AG04449 (cell line): Measurements from ENCODE around the gene RUVBL1.

Experiments
- CTCF ChIA-PET: fragments of 350-600 bp; formaldehyde crosslinking; extraction: SDS; loops from one replicate; lab custom pipeline; 2021; ENCODE audit warnings: antibody characterized with exemption; lab: Yijun Ruan, JAX
- POLR2A ChIA-PET: fragments of 400-600, 350-600 bp; formaldehyde crosslinking; extraction: SDS; loops from one replicate; lab custom pipeline; 2020; ENCODE audit warnings: antibody characterized with exemption, inconsistent platforms; lab: Yijun Ruan, JAX
- DNase-seq: peaks from one replicate; pipeline ENCODE4 v3.0.0-alpha.2; 2010; ENCODE audit warnings: low read depth, low spot score
- H3K4me3 ChIP-seq: 2 replicates; pipeline ENCODE4 v1.5.1; 2011; ENCODE audit warnings: low read depth, mild to moderate bottlenecking, control low read depth, low read length
- CTCF ChIP-seq: IDR thresholded peaks from one replicate; pipeline ENCODE4 v1.5.1; 2011; ENCODE audit warnings: mild to moderate bottlenecking, moderate library complexity, low read length, control low read depth, inconsistent platforms; ENCODE audit not compliant: insufficient read depth; ENCODE audit errors: missing control alignments

RUVBL1 gene

DNA sequence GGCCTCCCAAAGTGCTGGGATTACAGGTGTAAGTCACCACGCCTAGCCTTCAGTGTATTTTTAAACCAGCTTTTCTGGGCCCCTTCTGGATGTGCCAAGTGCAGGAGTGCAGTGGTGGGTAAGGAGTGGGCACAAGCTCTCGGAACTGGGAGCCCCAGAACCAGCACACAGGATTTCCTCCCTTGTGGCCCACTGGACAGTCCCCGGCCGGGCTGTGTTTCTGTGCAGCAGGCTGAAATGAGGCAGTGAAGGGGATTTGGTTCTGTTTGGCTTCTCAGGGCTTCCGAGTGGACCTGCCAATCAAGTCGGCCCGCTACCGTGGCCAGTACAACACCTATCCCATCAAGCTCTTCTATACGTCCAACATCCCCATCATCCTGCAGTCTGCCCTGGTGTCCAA is 56.9 kb downstream of the RUVBL1 start:
- ChIA-PET POLR2A (no interaction called here), CTCF (interaction anchor here (1.8 to 5.7 kb wide), 5 partner anchors 10 to 67 kb away, joined by 5 to 40 read pairs (median 19); partner anchors contain the start of gene RUVBL1)
- DNase-seq, result no peak
- H3K4me3 ChIP-seq, result no peak overlapping the region
- TF ChIP-seq CTCF, result no peak

DNA sequence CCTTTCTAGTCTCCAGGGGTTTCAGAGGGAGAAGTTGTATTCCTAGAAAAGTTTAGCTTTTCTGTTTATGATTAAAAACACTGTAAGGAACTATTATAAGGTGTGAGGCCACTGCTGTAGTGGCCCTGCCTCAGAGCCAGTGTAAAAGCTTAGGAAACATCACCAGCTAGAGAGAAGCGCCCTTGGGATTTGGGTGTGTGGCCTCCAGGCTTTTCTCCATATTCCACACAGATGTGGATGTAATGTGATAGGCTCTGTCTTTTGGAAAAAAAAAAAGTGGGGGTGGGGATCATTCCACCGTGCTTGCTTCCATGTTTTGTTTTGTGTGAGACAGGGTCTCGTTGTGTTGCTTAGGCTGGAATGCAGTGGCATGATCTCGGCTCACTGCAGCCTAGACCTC is 57.5 kb downstream of the RUVBL1 start:
- no peak for DNase-seq
- TF ChIP-seq CTCF, result no peak
- CTCF ChIA-PET, result interaction anchor here (1.8 to 5.7 kb wide), 6 partner anchors 8 to 68 kb away, joined by 5 to 40 read pairs (median 18); partner anchors contain the start of gene RUVBL1
- POLR2A ChIA-PET, result interaction anchor here (1.6 kb wide), 1 partner anchor 9 kb away, joined by 4 read pairs; no protein-coding TSS in a partner anchor
- no peak overlapping the region for H3K4me3 ChIP-seq

GRCh38 chr3:128064962-128065361 is 58.6 kb downstream of the RUVBL1 start:
- TF ChIP-seq CTCF, result no peak
- CTCF ChIA-PET, result interaction anchor here (2.4 to 5.7 kb wide), 4 partner anchors 8 to 69 kb away, joined by 13 to 40 read pairs (median 23); no protein-coding TSS in a partner anchor
- no peak for DNase-seq
- H3K4me3 ChIP-seq, result no peak overlapping the region
- POLR2A ChIA-PET, result interaction anchor here (1.0 to 1.6 kb wide), 2 partner anchors 9 to 11 kb away, joined by 3 to 4 read pairs; no protein-coding TSS in a partner anchor

DNA sequence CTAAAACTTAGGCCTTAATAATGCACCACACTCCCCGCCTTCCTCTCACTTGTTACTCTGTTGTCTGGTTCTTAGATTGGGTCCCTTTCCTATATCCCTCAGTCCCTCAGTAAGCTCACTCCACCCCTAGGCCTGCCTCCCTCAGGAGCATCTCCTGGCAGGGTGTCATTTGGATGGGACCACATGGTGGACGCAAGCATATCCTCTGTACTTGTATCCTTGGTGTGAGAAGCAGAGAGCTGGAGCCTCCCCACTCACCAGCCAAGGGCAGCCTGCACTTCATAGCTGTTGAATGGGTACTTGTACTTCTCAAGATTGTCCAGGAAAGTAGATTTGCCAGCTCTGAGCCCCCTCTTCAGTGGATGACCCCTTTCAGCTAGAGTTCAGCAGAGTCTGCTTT is 59.7 kb downstream of the RUVBL1 start:
- TF ChIP-seq CTCF, result no peak
- ChIA-PET CTCF (interaction anchor here (0.7 to 2.4 kb wide), 3 partner anchors 10 to 25 kb away, joined by 3 to 13 read pairs (median 3); no protein-coding TSS in a partner anchor), POLR2A (interaction anchor here (1.1 kb wide), 1 partner anchor 10 kb away, joined by 3 read pairs; no protein-coding TSS in a partner anchor)
- H3K4me3 ChIP-seq, result no peak overlapping the region
- no peak for DNase-seq

DNA sequence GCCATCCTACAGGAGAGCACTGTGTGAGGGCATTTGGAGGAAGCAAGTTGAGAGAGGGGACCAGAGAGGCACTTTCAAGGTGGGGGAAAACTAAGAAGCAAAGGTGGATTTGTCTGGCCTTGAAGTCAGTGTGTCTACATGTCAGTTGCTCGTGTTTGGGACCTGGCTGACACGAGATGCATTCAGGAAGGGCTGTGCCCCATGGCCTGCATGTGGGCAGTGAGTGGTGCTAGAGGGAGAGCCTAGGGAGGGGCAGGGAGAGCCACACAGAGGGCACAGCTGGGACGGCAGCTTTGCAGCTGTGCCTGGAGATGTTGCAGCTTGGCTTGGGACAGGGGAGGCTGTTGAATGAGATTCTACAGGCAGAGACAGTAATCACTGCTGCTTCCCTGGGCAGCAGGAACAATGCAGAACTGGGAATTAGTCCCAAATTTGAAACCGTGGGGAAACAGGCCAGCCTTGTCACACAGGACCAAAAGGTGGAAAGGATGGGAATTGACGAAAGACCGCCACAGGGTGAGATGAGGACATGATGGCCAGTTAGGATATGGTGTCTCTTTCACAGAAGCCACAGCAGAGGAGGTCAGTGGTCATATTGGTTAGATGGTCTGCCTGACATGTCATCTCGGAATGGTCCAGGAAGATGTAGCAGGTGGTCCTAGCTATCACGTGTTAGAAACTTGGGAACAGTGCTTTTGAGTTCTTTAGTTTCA is 61.4 kb downstream of the RUVBL1 start:
- POLR2A ChIA-PET, result no interaction called here
- no peak for TF ChIP-seq CTCF
- CTCF ChIA-PET, result interaction anchor here (1.0 to 1.5 kb wide), 4 partner anchors 12 to 236 kb away, joined by 3 to 5 read pairs (median 4); no protein-coding TSS in a partner anchor
- no peak overlapping the region; the same call in 1 of the 2 replicates for H3K4me3 ChIP-seq
- DNase-seq, result no peak
